ENCODE data around the gene DNAJB13.

The DNAJB13 gene

GRCh38 chr11:74008373-74009229, 57.8 kb downstream of the DNAJB13 start, which contains the start of gene UCP3:
TSS of gene UCP3 (minus strand) at chr11:74009085. CDS start at chr11:74007042, 2,043 bp downstream.
- Histone ChIP-seq H3K4me3 (replicated peaks; ENCODE audit: insufficient read depth, low read length) (no peak within 1 kb of the TSS), H3K27me3 (ENCODE audit: insufficient read depth, poor library complexity, severe bottlenecking) (no peaks in the 10 kb centered on the region), H3K27ac (replicated peaks) (no peak within 1 kb of the TSS)
- DNase-seq (ENCODE audit: low read depth in 1 of 2, low spot score in 1 of 2), result no peak
- no peak for TF ChIP-seq CTCF (IDR thresholded peaks at IDR 0.05; ENCODE audit: insufficient read depth, low read length)
- TF ChIP-seq GABPA (IDR thresholded peaks at IDR 0.05; ENCODE audit: low read depth), result no peak
- no peak for TF ChIP-seq SPI1 (IDR thresholded peaks at IDR 0.05; ENCODE audit: borderline replicate concordance, low read depth)
- TF ChIP-seq REST (IDR thresholded peaks at IDR 0.05; ENCODE audit: insufficient replicate concordance, low read depth), result no peak
- no peak for TF ChIP-seq POLR2AphosphoS5 (IDR thresholded peaks at IDR 0.05; ENCODE audit: low read depth)

- no peak overlapping the region for H3K27ac ChIP-seq (replicated peaks)
- H3K4me3 ChIP-seq (replicated peaks; ENCODE audit: insufficient read depth, low read length), result no peak overlapping the region
- no peaks in the 10 kb centered on the region for H3K27me3 ChIP-seq (ENCODE audit: insufficient read depth, poor library complexity, severe bottlenecking)
- TF ChIP-seq SPI1 (IDR thresholded peaks at IDR 0.05; ENCODE audit: borderline replicate concordance, low read depth) (no peak), REST (IDR thresholded peaks at IDR 0.05; ENCODE audit: insufficient replicate concordance, low read depth) (no peak), CTCF (IDR thresholded peaks at IDR 0.05; ENCODE audit: insufficient read depth, low read length) (no peak), GABPA (IDR thresholded peaks at IDR 0.05; ENCODE audit: low read depth) (no peak), POLR2AphosphoS5 (IDR thresholded peaks at IDR 0.05; ENCODE audit: low read depth) (no peak)
- no peak for DNase-seq (ENCODE audit: low read depth in 1 of 2, low spot score in 1 of 2)
Observed at GRCh38 chr11:74009230-74009547, 58.4 kb downstream of the DNAJB13 start.

GRCh38 chr11:74009675-74010305, 59.0 kb downstream of the DNAJB13 start:
- Histone ChIP-seq H3K27me3 (ENCODE audit: insufficient read depth, poor library complexity, severe bottlenecking) (no peaks in the 10 kb centered on the region), H3K27ac (replicated peaks) (no peak overlapping the region), H3K4me3 (replicated peaks; ENCODE audit: insufficient read depth, low read length) (no peak overlapping the region)
- no peak for DNase-seq (ENCODE audit: low read depth in 1 of 2, low spot score in 1 of 2)
- TF ChIP-seq SPI1 (IDR thresholded peaks at IDR 0.05; ENCODE audit: borderline replicate concordance, low read depth) (no peak), GABPA (IDR thresholded peaks at IDR 0.05; ENCODE audit: low read depth) (no peak), POLR2AphosphoS5 (IDR thresholded peaks at IDR 0.05; ENCODE audit: low read depth) (no peak), CTCF (IDR thresholded peaks at IDR 0.05; ENCODE audit: insufficient read depth, low read length) (no peak), REST (IDR thresholded peaks at IDR 0.05; ENCODE audit: insufficient replicate concordance, low read depth) (no peak)

Measured in HL-60 (cell line).